ENCODE results near the gene TTC34.

The TTC34 gene

GRCh38 chr1:2833454-2834145, 32.1 kb upstream of the TTC34 start:
- Mint-ChIP-seq H3K9me3 (ENCODE audit: low read depth) (no peaks in the 10 kb centered on the region), H3K27ac (no peak overlapping the region)

GRCh38 chr1:2832506-2833453, 31.3 kb upstream of the TTC34 start:
- no peaks in the 10 kb centered on the region for H3K36me3 Mint-ChIP-seq
- H3K27me3 Mint-ChIP-seq = no peaks in the 10 kb centered on the region
- H3K27ac Mint-ChIP-seq = no peak overlapping the region
- no peak overlapping the region for H3K4me3 Mint-ChIP-seq
- H3K9me3 Mint-ChIP-seq (ENCODE audit: low read depth) = no peaks in the 10 kb centered on the region
- H3K4me1 Mint-ChIP-seq (ENCODE audit: low read depth) = no peaks in the 10 kb centered on the region

More at GRCh38 chr1:2833454-2834145, 32.1 kb upstream of the TTC34 start:
- Mint-ChIP-seq H3K4me1 (ENCODE audit: low read depth) (no peaks in the 10 kb centered on the region), H3K36me3 (no peaks in the 10 kb centered on the region), H3K27me3 (no peaks in the 10 kb centered on the region), H3K4me3 (no peak overlapping the region)

- H3K9me3 Mint-ChIP-seq (ENCODE audit: low read depth) = no peaks in the 10 kb centered on the region
- H3K27ac Mint-ChIP-seq = no peak overlapping the region
- H3K4me3 Mint-ChIP-seq = no peak overlapping the region
- no peaks in the 10 kb centered on the region for H3K36me3 Mint-ChIP-seq
- H3K27me3 Mint-ChIP-seq = no peaks in the 10 kb centered on the region
- no peaks in the 10 kb centered on the region for H3K4me1 Mint-ChIP-seq (ENCODE audit: low read depth)
Measured at GRCh38 chr1:2831596-2832212, 30.2 kb upstream of the TTC34 start.

- Mint-ChIP-seq H3K36me3 (no peaks in the 10 kb centered on the region), H3K27me3 (no peaks in the 10 kb centered on the region), H3K9me3 (ENCODE audit: low read depth) (no peaks in the 10 kb centered on the region), H3K4me1 (ENCODE audit: low read depth) (no peaks in the 10 kb centered on the region), H3K4me3 (no peak overlapping the region), H3K27ac (no peak overlapping the region)
Measured at GRCh38 chr1:2830761-2831425, 29.4 kb upstream of the TTC34 start.

DNA sequence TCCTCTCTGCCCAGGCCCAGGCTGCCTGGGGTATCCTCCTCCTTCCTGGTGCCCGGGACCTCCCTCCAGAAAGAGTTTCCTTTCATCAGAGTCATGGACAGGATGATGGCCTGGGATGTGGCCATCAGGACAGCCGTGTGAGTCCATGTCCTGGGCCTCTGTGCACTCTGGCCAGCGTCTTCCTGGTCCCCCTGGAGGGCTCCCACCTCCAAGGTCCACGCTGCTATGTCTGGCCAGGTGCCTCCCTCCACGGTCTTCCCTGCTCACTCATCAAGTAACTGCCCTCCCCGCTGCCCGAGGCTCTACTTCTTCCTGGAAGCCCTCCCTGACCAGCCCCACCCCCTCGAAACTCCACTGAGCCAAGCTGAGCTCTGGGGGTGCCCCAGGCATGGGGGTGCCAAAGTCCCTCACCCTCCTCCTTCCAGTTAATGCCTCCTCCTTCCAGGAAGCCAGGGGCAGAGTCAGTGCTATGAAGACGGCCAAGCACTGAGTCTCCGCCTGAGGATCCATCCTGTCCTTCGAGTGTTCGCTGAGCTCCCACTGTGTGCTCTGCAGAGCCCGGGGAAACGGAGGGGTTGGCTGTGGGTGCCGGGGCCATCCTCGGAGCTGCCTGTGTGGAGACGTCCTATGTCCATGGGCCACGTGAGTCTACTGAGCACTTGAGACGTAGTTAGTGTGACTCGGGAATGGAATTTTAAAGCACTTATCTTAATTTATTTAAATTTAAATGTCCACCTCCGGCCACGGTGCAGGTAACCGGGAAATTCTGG, 28.5 kb upstream of the TTC34 start:
- H3K27ac Mint-ChIP-seq = no peak overlapping the region
- no peaks in the 10 kb centered on the region for H3K36me3 Mint-ChIP-seq
- H3K27me3 Mint-ChIP-seq = no peaks in the 10 kb centered on the region
- H3K4me3 Mint-ChIP-seq = no peak overlapping the region
- H3K9me3 Mint-ChIP-seq (ENCODE audit: low read depth) = no peaks in the 10 kb centered on the region
- H3K4me1 Mint-ChIP-seq (ENCODE audit: low read depth) = no peaks in the 10 kb centered on the region

- peaks cover 2% of the 10 kb centered on the region for H3K27me3 Mint-ChIP-seq
- no peak overlapping the region for H3K27ac Mint-ChIP-seq
- H3K4me1 Mint-ChIP-seq (ENCODE audit: low read depth) = no peaks in the 10 kb centered on the region
- H3K36me3 Mint-ChIP-seq = no peaks in the 10 kb centered on the region
- H3K4me3 Mint-ChIP-seq = no peak overlapping the region
- H3K9me3 Mint-ChIP-seq (ENCODE audit: low read depth) = no peaks in the 10 kb centered on the region
Measured at GRCh38 chr1:2828586-2829250, 27.2 kb upstream of the TTC34 start.

- H3K27me3 Mint-ChIP-seq = peaks cover 2% of the 10 kb centered on the region
- H3K9me3 Mint-ChIP-seq (ENCODE audit: low read depth) = no peaks in the 10 kb centered on the region
- no peak overlapping the region for H3K4me3 Mint-ChIP-seq
- H3K27ac Mint-ChIP-seq = no peak overlapping the region
- no peaks in the 10 kb centered on the region for H3K36me3 Mint-ChIP-seq
- no peaks in the 10 kb centered on the region for H3K4me1 Mint-ChIP-seq (ENCODE audit: low read depth)
Measured at GRCh38 chr1:2826736-2827292, 25.3 kb upstream of the TTC34 start.

- Mint-ChIP-seq H3K9me3 (ENCODE audit: low read depth) (no peaks in the 10 kb centered on the region), H3K27me3 (peaks cover 2% of the 10 kb centered on the region), H3K4me3 (no peak overlapping the region), H3K27ac (no peak overlapping the region), H3K4me1 (ENCODE audit: low read depth) (no peaks in the 10 kb centered on the region), H3K36me3 (no peaks in the 10 kb centered on the region)
Measured at GRCh38 chr1:2826316-2826715, 24.8 kb upstream of the TTC34 start.

DNA sequence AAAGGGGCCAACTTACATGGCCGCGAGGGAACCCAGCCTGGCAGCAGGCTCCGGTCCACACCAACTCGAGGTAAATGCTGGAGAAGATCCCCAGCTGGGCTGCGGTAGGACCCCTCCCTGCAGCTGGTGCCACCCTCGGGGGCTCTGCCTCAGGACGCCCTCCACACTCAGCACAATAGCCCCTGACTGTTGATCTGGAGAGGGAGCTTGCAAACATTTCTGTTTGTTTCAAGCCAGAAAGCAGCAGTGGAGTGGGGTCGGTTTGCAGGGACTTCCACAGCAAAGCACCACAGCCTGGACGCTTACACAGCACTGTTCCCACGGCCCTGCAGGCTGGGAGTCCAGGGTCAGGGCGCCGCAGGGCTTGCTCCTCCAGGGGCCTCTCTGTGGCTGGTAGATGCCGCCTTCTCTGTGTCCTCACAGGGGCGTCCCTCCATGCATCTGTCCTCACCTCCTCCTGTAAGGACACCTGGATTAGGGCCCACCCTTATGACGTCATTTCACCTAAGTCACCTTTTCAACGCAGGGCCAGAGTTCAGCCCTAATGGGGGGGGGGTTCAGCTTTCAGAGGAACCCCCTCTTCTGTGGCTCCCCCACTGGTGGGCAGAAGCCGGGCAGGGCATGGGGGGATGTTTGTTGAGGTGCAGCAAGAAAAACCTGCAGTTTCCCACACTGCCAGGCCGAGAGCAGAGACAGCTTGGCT, 24.1 kb upstream of the TTC34 start:
- Mint-ChIP-seq H3K27me3 (peaks cover 2% of the 10 kb centered on the region), H3K9me3 (ENCODE audit: low read depth) (no peaks in the 10 kb centered on the region), H3K36me3 (no peaks in the 10 kb centered on the region), H3K4me1 (ENCODE audit: low read depth) (no peaks in the 10 kb centered on the region), H3K27ac (no peak overlapping the region), H3K4me3 (no peak overlapping the region)

- Mint-ChIP-seq H3K27ac (no peak overlapping the region), H3K36me3 (no peaks in the 10 kb centered on the region), H3K9me3 (ENCODE audit: low read depth) (no peaks in the 10 kb centered on the region), H3K4me3 (no peak overlapping the region), H3K27me3 (peaks cover 2% of the 10 kb centered on the region), H3K4me1 (ENCODE audit: low read depth) (no peaks in the 10 kb centered on the region)
Measured at GRCh38 chr1:2824999-2825398, 23.5 kb upstream of the TTC34 start.

DNA sequence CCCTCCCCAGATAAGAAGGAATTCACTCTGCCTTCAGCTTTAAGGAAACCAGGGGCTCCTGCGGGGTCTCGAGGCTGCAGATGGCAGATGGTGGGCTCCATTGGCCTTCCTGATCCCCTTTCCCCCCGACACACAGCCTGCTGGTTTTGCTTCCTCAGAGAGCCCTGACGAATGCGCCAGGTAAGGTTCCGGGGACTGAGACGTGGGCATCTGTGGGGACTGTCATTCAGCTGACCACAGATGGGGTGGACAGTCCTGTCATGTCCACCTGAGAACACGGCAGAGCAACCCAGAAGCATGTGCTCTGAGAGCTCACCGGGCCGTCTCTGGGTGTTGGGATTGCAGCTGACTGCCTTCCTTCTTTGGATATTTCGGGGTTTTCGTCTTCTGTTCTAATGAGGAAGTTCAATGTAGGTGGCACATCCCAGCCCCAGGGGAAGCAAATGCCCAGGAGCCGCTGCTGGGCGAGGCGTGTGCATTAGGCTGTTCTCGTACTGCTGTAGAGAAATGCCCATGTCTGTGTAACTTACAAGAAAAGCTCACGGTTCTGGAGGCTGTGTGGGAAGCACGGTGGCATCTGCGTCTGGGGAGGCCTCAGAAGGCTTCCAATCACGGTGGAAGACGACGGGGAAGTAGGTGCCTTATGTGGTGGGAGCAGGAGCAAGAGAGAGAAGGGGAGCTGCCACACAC, 22.6 kb upstream of the TTC34 start:
- no peaks in the 10 kb centered on the region for H3K36me3 Mint-ChIP-seq
- H3K4me1 Mint-ChIP-seq (ENCODE audit: low read depth) = no peaks in the 10 kb centered on the region
- no peak overlapping the region for H3K27ac Mint-ChIP-seq
- peaks cover 2% of the 10 kb centered on the region for H3K27me3 Mint-ChIP-seq
- H3K4me3 Mint-ChIP-seq = no peak overlapping the region
- no peaks in the 10 kb centered on the region for H3K9me3 Mint-ChIP-seq (ENCODE audit: low read depth)

GRCh38 chr1:2822621-2823145, 21.2 kb upstream of the TTC34 start:
- no peak overlapping the region for H3K27ac Mint-ChIP-seq
- H3K4me1 Mint-ChIP-seq (ENCODE audit: low read depth) = no peaks in the 10 kb centered on the region
- no peaks in the 10 kb centered on the region for H3K36me3 Mint-ChIP-seq
- peaks cover 2% of the 10 kb centered on the region for H3K27me3 Mint-ChIP-seq
- no peak overlapping the region for H3K4me3 Mint-ChIP-seq
- H3K9me3 Mint-ChIP-seq (ENCODE audit: low read depth) = no peaks in the 10 kb centered on the region

All from activated naive CD8-positive, alpha-beta T cell (primary cell).